H9 (cell line): ENCODE measurements around the gene PPARGC1A. TPM values are rescaled to one million over a fixed set of nuclear protein-coding genes. Genes with fewer than 3 reads are reported as not detected.

ENCODE experiments used
- DNase-seq: peaks from one replicate; pipeline ENCODE4 v3.0.0-alpha.2; 2017
- H2AFZ ChIP-seq: one replicate; pipeline ENCODE4 v1.6.1; 2013; ENCODE audit warnings: mild to moderate bottlenecking, low read length, control low read depth, moderate library complexity
- H2AK5ac ChIP-seq: 2 replicates; pipeline ENCODE4 v1.6.1; 2013; ENCODE audit warnings: low read length, control low read depth, mixed read lengths; ENCODE audit not compliant: insufficient read length
- H2BK120ac ChIP-seq: one replicate; pipeline ENCODE4 v1.6.1; 2013; ENCODE audit warnings: low read depth, mild to moderate bottlenecking, low read length, control low read depth, inconsistent platforms; ENCODE audit not compliant: poor library complexity, severe bottlenecking
- H2BK12ac ChIP-seq: 2 replicates; pipeline ENCODE4 v1.6.1; 2013; ENCODE audit warnings: low read length, control low read depth, mixed read lengths, low read depth; ENCODE audit not compliant: insufficient read length
- H2BK15ac ChIP-seq: 2 replicates; pipeline ENCODE4 v1.6.1; 2013; ENCODE audit warnings: low read depth, low read length, control low read depth
- H2BK20ac ChIP-seq: one replicate; pipeline ENCODE4 v1.6.1; 2013; ENCODE audit warnings: low read depth, mild to moderate bottlenecking, low read length, control low read depth, inconsistent platforms; ENCODE audit not compliant: poor library complexity, severe bottlenecking
- H2BK5ac ChIP-seq: 2 replicates; pipeline ENCODE4 v1.6.1; 2013; ENCODE audit warnings: low read length, control low read depth, mixed read lengths; ENCODE audit not compliant: insufficient read length
- H3K14ac ChIP-seq: 2 replicates; pipeline ENCODE4 v1.6.1; 2013; ENCODE audit warnings: low read length, control low read depth; ENCODE audit not compliant: insufficient read depth
- H3K18ac ChIP-seq: 2 replicates; pipeline ENCODE4 v1.6.1; 2013; ENCODE audit warnings: low read depth, mild to moderate bottlenecking, mixed read lengths, low read length, control low read depth; ENCODE audit not compliant: insufficient read length
- H3K23ac ChIP-seq: 2 replicates; pipeline ENCODE4 v1.6.1; 2013; ENCODE audit warnings: low read length, control low read depth, mixed read lengths, low read depth; ENCODE audit not compliant: insufficient read length
- H3K23me2 ChIP-seq: 2 replicates; pipeline ENCODE4 v1.6.1; 2013; ENCODE audit warnings: low read depth, mild to moderate bottlenecking, mixed read lengths, low read length, control low read depth; ENCODE audit not compliant: insufficient read length, poor library complexity, severe bottlenecking
- H3K27ac ChIP-seq: 2 replicates; pipeline ENCODE4 v1.5.1; 2013; ENCODE audit warnings: low read length, control low read depth, mixed read lengths, low read depth; ENCODE audit not compliant: insufficient read length
- H3K27me3 ChIP-seq: 2 replicates; pipeline ENCODE4 v1.6.1; 2013; ENCODE audit warnings: low read length, control low read depth, inconsistent platforms; ENCODE audit not compliant: insufficient read depth
- H3K4ac ChIP-seq: 2 replicates; pipeline ENCODE4 v1.6.1; 2013; ENCODE audit warnings: low read depth, mild to moderate bottlenecking, control low read depth, inconsistent platforms, low read length, moderate library complexity
- H3K4me1 ChIP-seq: 2 replicates; pipeline ENCODE4 v1.6.1; 2013; ENCODE audit warnings: low read length, control low read depth, inconsistent platforms; ENCODE audit not compliant: insufficient read depth
- H3K4me2 ChIP-seq: 2 replicates; pipeline ENCODE4 v1.6.1; 2013; ENCODE audit warnings: low read length, control low read depth, mixed read lengths; ENCODE audit not compliant: insufficient read length, insufficient read depth
- H3K56ac ChIP-seq: 2 replicates; pipeline ENCODE4 v1.6.1; 2013; ENCODE audit warnings: low read depth, mild to moderate bottlenecking, mixed read lengths, low read length, control low read depth; ENCODE audit not compliant: insufficient read length
- H3K79me1 ChIP-seq: 2 replicates; pipeline ENCODE4 v1.6.1; 2013; ENCODE audit warnings: low read depth, mild to moderate bottlenecking, moderate library complexity, low read length, control low read depth, inconsistent platforms; ENCODE audit not compliant: insufficient read depth, poor library complexity, severe bottlenecking
- H3K79me2 ChIP-seq: 2 replicates; pipeline ENCODE4 v1.6.1; 2013; ENCODE audit warnings: low read length, control low read depth, inconsistent platforms; ENCODE audit not compliant: insufficient read depth
- H3K9ac ChIP-seq: 2 replicates; pipeline ENCODE4 v1.6.1; 2013; ENCODE audit warnings: low read length, control low read depth, mixed read lengths; ENCODE audit not compliant: insufficient read length; ENCODE audit errors: extremely low read depth
- H3K9me3 ChIP-seq: one replicate; pipeline ENCODE4 v1.6.1; 2013; ENCODE audit warnings: low read depth, low read length, inconsistent platforms; ENCODE audit not compliant: control insufficient read depth
- H3T11ph ChIP-seq: one replicate; pipeline ENCODE4 v1.6.1; 2013; ENCODE audit warnings: mild to moderate bottlenecking, low read length, control low read depth, inconsistent platforms
- H4K20me1 ChIP-seq: one replicate; pipeline ENCODE4 v1.6.1; 2013; ENCODE audit not compliant: control insufficient read depth, insufficient read length, insufficient read depth
- H4K5ac ChIP-seq: 2 replicates; pipeline ENCODE4 v1.6.1; 2013; ENCODE audit warnings: low read depth, mild to moderate bottlenecking, mixed read lengths, low read length, control low read depth; ENCODE audit not compliant: insufficient read length
- H4K8ac ChIP-seq: replicated peaks from 2 replicates; pipeline ENCODE4 v1.6.1; 2013; ENCODE audit warnings: low read length, control low read depth, mixed read lengths, low read depth; ENCODE audit not compliant: insufficient read length
- H4K91ac ChIP-seq: 2 replicates; pipeline ENCODE4 v1.6.1; 2013; ENCODE audit warnings: low read depth, mild to moderate bottlenecking, moderate library complexity, mixed read lengths, low read length, control low read depth; ENCODE audit not compliant: insufficient read length
- H3K27ac Mint-ChIP-seq, 3 experiments: 2 replicates in 2 of 3; 3 replicates in 1 of 3; pipeline ENCODE4 v1.8.0; 2020 to 2021; ENCODE audit warnings: mixed read lengths in 3 of 3, mild to moderate bottlenecking in 1 of 3, moderate library complexity in 1 of 3
- H3K27me3 Mint-ChIP-seq: 2 replicates; pipeline ENCODE4 v1.8.0; 2021; ENCODE audit warnings: low read depth, mild to moderate bottlenecking, moderate library complexity, mixed read lengths
- H3K36me3 Mint-ChIP-seq, 3 experiments: 2 replicates in 2 of 3; 3 replicates in 1 of 3; pipeline ENCODE4 v1.8.0; 2020 to 2021; ENCODE audit warnings: low read depth in 3 of 3, mixed read lengths in 3 of 3; ENCODE audit not compliant: insufficient read depth in 1 of 3
- H3K4me1 Mint-ChIP-seq, 2 experiments: 2 replicates each; pipeline ENCODE4 v1.8.0; 2020; ENCODE audit warnings: mixed read lengths in 2 of 2
- H3K4me3 Mint-ChIP-seq, 2 experiments: 2 replicates in 1 of 2; 3 replicates in 1 of 2; pipeline ENCODE4 v1.8.0; 2020 to 2021; ENCODE audit warnings: mild to moderate bottlenecking in 2 of 2, mixed read lengths in 2 of 2, moderate library complexity in 1 of 2
- H3K9me3 Mint-ChIP-seq, 2 experiments: 2 replicates in 1 of 2; 3 replicates in 1 of 2; pipeline ENCODE4 v1.8.0; 2020; ENCODE audit warnings: mild to moderate bottlenecking in 2 of 2, mixed read lengths in 2 of 2, moderate library complexity in 1 of 2
- CTCF ChIP-seq: fragments of 200-600 bp; sonication (generic); conservative IDR thresholded peaks from 3 replicates; pipeline ENCODE4 v1.8.0; 2021; ENCODE audit warnings: antibody characterized with exemption, mild to moderate bottlenecking
- WGBS: extraction: QIAGEN DNeasy Blood & Tissue Kit; methylation state at CpG from one replicate; pipeline ENCODE4 v1.1.7; 2013; ENCODE audit warnings: missing lambda C conversion rate, low lambda C conversion rate, mixed read lengths; ENCODE audit not compliant: insufficient read length; ENCODE audit errors: extremely low coverage; 5-methylcytosine and 5-hydroxymethylcytosine counted together
- total RNA-seq: library from RNA; stranded (reverse); gene quantifications from 2 replicates; pipeline ENCODE4 v1.2.1, GENCODE V29; 2021

Gene PPARGC1A
- total RNA-seq, 1 experiment from 2014 or later = 1.7 TPM

DNA sequence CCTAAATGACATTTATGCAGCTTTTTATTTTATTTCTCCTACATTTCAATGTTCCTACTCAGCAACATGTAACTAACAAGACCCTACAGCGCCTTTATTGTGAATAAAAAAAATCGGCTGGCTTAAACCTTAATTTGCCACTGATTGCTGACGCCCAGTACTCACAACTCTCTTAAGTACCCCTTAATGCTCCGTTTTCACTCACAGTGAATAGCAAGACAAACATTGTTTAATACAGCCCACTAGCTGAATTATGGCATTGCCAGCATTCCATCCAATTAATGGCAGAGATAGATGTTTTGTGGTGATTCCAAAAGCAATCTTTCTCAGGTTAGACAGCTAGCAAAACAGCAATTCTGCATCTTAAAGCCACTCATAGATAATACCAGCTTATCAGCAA is 61.1 kb downstream of the PPARGC1A start:
- Histone ChIP-seq H3K23me2 (no peaks in the 10 kb centered on the region), H4K20me1 (no peaks in the 10 kb centered on the region), H2BK5ac (no peak overlapping the region), H3K56ac (no peak overlapping the region), H2BK15ac (no peak overlapping the region), H3K79me1 (no peaks in the 10 kb centered on the region), H3K4me2 (no peak overlapping the region), H3K14ac (no peak overlapping the region), H2BK12ac (no peak overlapping the region), H2BK20ac (no peak overlapping the region), H2AK5ac (no peak overlapping the region), H3T11ph (no peak overlapping the region), H3K27me3 (no peaks in the 10 kb centered on the region), H3K4me1 (no peaks in the 10 kb centered on the region), H3K79me2 (no peaks in the 10 kb centered on the region), H3K23ac (no peak overlapping the region), H4K8ac (no peak overlapping the region), H2AFZ (no peak overlapping the region), H3K27ac (no peak overlapping the region), H4K91ac (no peak overlapping the region), H3K9me3 (no peaks in the 10 kb centered on the region), H3K4ac (no peak overlapping the region), H4K5ac (no peak overlapping the region), H3K18ac (no peak overlapping the region), H3K9ac (no peak overlapping the region), H2BK120ac (no peak overlapping the region)
- no peak overlapping the region for H3K27ac Mint-ChIP-seq
- no peaks in the 10 kb centered on the region for H3K36me3 Mint-ChIP-seq
- H3K27me3 Mint-ChIP-seq = no peaks in the 10 kb centered on the region
- H3K9me3 Mint-ChIP-seq = no peaks in the 10 kb centered on the region
- DNase-seq = no peak
- no peak overlapping the region for H3K4me3 Mint-ChIP-seq
- no peaks in the 10 kb centered on the region for H3K4me1 Mint-ChIP-seq
- WGBS = no CpG with 5 or more reads among the region's 4 CpGs
- TF ChIP-seq CTCF = no peak
